GM12878 (cell line): ENCODE data around the gene TIRAP. TPM values are rescaled to one million over a fixed set of nuclear protein-coding genes. Genes with fewer than 3 reads are reported as not detected.

ENCODE experiments used
- ATF3 ChIP-seq: IDR thresholded peaks from 2 replicates; pipeline ENCODE4 v1.6.1; 2011; ENCODE audit warnings: low read depth, mild to moderate bottlenecking, low read length, moderate library complexity, borderline replicate concordance; ENCODE audit errors: extremely low read depth
- CHD1 ChIP-seq: IDR thresholded peaks from 2 replicates; pipeline ENCODE4 v1.6.1; 2012; ENCODE audit warnings: low read depth, low read length, improper control_type of control experiment
- GABPA ChIP-seq: IDR thresholded peaks from 2 replicates; pipeline ENCODE4 v1.6.1; 2014; ENCODE audit warnings: antibody characterized with exemption, low read depth, mild to moderate bottlenecking, inconsistent platforms
- MLLT1 ChIP-seq: fragments of 450-650 bp; IDR thresholded peaks from 2 replicates; pipeline ENCODE4 v1.6.1; 2016; ENCODE audit warnings: mild to moderate bottlenecking
- MXI1 ChIP-seq: fragments of 150-350 bp; IDR thresholded peaks from 2 replicates; pipeline ENCODE4 v1.6.1; 2011; ENCODE audit warnings: low read depth, mild to moderate bottlenecking, inconsistent platforms, low read length, improper control_type of control experiment
- MYB ChIP-seq: fragments of 150-350 bp; IDR thresholded peaks from 2 replicates; pipeline ENCODE4 v1.6.1; 2014; ENCODE audit warnings: mild to moderate bottlenecking, low read depth, low read length, borderline replicate concordance
- NR2C1 ChIP-seq: fragments of 450-650 bp; IDR thresholded peaks from 2 replicates; pipeline ENCODE4 v1.6.1; 2017; ENCODE audit warnings: antibody characterized with exemption, mild to moderate bottlenecking, moderate library complexity
- PAX8 ChIP-seq: fragments of 450-650 bp; IDR thresholded peaks from 2 replicates; pipeline ENCODE4 v1.6.1; 2017; ENCODE audit warnings: mild to moderate bottlenecking, moderate library complexity
- SMAD1 ChIP-seq: fragments of 450-650 bp; IDR thresholded peaks from 2 replicates; pipeline ENCODE4 v1.6.1; 2018; ENCODE audit warnings: mild to moderate bottlenecking, low read depth; ENCODE audit not compliant: partially characterized antibody
- SREBF2 ChIP-seq: IDR thresholded peaks from 2 replicates; pipeline ENCODE4 v1.6.1; 2012; ENCODE audit warnings: mild to moderate bottlenecking, low read length
- TCF12 ChIP-seq: IDR thresholded peaks from 2 replicates; pipeline ENCODE4 v1.6.1; 2011; ENCODE audit warnings: low read depth, mild to moderate bottlenecking, low read length
- ZZZ3 ChIP-seq: IDR thresholded peaks from 2 replicates; pipeline ENCODE4 v1.6.1; 2011; ENCODE audit warnings: low read depth; ENCODE audit not compliant: control insufficient read depth, insufficient read length
- polyA plus RNA-seq, 11 experiments: library from polyadenylated mRNA; depleted of rRNA in 4 of 11; unstranded in 6 of 11; stranded (reverse) in 5 of 11; fragments of >200 nt; fragmentation: Nextera tagmentation in 4 of 11; fragmentation: Illumina TruSeq in 1 of 11; extraction: Ambion mirVana in 4 of 11; extraction: Trizol in 1 of 11; gene quantifications; 1 replicate in 1 of 11; 2 replicates in 10 of 11; pipeline versions ENCODE4 v1.2.1 to v1.2.3, GENCODE V29; 2011 to 2016; ENCODE audit warnings: inconsistent platforms in 2 of 11, missing spikeins in 2 of 11, low read depth in 1 of 11
- total RNA-seq, 4 experiments: library from RNA; depleted of rRNA in 3 of 4; stranded (reverse); fragments of >200 nt in 3 of 4; fragmentation: Illumina TruSeq in 1 of 4; extraction: Trizol in 1 of 4; gene quantifications; 2 replicates each; pipeline versions ENCODE4 v1.2.1 to v1.2.3, GENCODE V29; 2013 to 2021
- TF ChIP-seq, protein P1 (sequence below): fragments of 150-350 bp; IDR thresholded peaks from 2 replicates; pipeline ENCODE4 v1.6.1; 2014; ENCODE audit warnings: mild to moderate bottlenecking, low read depth, low read length
- TF ChIP-seq, protein P2 (sequence below): fragments of 450-650 bp; IDR thresholded peaks from 2 replicates; pipeline ENCODE4 v1.6.1; 2018; ENCODE audit warnings: borderline replicate concordance, mild to moderate bottlenecking; ENCODE audit not compliant: partially characterized antibody
- TF ChIP-seq, protein P3 (sequence below), 3 experiments: IDR thresholded peaks in 2 of 3; conservative IDR thresholded peaks in 1 of 3; 2 replicates each; pipeline ENCODE4 v1.5.1; 2011; ENCODE audit warnings: low read depth in 3 of 3, low read length in 3 of 3, mild to moderate bottlenecking in 3 of 3, control low read depth in 2 of 3, moderate library complexity in 2 of 3, inconsistent platforms in 1 of 3, mixed read lengths in 1 of 3; ENCODE audit not compliant: control insufficient read depth in 2 of 3, insufficient read depth in 1 of 3; ENCODE audit errors: extremely low read depth in 1 of 3

Gene TIRAP
- total and polyA plus RNA-seq, 10 of the 15 experiments (the other 5 are each of a cell fraction or from before 2014, with no cell fraction given) = 0.76 to 9.9 (median 4.7) TPM

DNA sequence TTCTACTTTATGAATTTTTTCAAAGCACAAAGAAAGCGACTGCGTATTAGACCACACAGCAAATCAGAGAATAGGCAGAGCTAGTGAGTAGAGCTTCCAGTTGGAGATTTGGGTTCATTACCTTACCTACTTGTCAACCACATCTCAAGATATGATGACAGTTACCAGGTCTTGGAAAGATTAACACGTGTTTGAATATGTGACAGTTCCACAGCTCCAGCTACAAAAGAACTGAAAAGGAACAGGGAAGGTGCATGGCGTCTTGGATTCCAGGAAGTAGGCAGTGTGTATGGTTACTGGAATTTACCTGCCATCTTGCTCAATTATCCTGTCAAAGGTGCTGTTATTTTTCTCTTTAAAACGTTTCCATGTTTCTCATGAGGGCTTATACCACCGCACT lies 5.3 kb downstream of the TIRAP start (continued):
- TF ChIP-seq, protein P1, sequence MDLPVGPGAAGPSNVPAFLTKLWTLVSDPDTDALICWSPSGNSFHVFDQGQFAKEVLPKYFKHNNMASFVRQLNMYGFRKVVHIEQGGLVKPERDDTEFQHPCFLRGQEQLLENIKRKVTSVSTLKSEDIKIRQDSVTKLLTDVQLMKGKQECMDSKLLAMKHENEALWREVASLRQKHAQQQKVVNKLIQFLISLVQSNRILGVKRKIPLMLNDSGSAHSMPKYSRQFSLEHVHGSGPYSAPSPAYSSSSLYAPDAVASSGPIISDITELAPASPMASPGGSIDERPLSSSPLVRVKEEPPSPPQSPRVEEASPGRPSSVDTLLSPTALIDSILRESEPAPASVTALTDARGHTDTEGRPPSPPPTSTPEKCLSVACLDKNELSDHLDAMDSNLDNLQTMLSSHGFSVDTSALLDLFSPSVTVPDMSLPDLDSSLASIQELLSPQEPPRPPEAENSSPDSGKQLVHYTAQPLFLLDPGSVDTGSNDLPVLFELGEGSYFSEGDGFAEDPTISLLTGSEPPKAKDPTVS = no peak
- TF ChIP-seq MYB (no peak), TCF12 (no peak), PAX8 (no peak), GABPA (no peak), MLLT1 (no peak), ZZZ3 (no peak), SREBF2 (no peak), SMAD1 (no peak), CHD1 (no peak), MXI1 (no peak), NR2C1 (no peak), ATF3 (no peak)
- TF ChIP-seq, protein P2, sequence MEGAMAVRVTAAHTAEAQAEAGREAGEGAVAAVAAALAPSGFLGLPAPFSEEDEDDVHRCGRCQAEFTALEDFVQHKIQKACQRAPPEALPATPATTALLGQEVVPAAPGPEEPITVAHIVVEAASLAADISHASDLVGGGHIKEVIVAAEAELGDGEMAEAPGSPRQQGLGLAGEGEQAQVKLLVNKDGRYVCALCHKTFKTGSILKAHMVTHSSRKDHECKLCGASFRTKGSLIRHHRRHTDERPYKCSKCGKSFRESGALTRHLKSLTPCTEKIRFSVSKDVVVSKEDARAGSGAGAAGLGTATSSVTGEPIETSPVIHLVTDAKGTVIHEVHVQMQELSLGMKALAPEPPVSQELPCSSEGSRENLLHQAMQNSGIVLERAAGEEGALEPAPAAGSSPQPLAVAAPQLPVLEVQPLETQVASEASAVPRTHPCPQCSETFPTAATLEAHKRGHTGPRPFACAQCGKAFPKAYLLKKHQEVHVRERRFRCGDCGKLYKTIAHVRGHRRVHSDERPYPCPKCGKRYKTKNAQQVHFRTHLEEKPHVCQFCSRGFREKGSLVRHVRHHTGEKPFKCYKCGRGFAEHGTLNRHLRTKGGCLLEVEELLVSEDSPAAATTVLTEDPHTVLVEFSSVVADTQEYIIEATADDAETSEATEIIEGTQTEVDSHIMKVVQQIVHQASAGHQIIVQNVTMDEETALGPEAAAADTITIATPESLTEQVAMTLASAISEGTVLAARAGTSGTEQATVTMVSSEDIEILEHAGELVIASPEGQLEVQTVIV = no peak
- TF ChIP-seq, protein P3, sequence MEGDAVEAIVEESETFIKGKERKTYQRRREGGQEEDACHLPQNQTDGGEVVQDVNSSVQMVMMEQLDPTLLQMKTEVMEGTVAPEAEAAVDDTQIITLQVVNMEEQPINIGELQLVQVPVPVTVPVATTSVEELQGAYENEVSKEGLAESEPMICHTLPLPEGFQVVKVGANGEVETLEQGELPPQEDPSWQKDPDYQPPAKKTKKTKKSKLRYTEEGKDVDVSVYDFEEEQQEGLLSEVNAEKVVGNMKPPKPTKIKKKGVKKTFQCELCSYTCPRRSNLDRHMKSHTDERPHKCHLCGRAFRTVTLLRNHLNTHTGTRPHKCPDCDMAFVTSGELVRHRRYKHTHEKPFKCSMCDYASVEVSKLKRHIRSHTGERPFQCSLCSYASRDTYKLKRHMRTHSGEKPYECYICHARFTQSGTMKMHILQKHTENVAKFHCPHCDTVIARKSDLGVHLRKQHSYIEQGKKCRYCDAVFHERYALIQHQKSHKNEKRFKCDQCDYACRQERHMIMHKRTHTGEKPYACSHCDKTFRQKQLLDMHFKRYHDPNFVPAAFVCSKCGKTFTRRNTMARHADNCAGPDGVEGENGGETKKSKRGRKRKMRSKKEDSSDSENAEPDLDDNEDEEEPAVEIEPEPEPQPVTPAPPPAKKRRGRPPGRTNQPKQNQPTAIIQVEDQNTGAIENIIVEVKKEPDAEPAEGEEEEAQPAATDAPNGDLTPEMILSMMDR (IDR thresholded peaks at IDR 0.05 in 2 of 3, conservative IDR thresholded peaks at IDR 0.05 in 1 of 3; ENCODE audit: control insufficient read depth in 2 of 3, extremely low read depth in 1 of 3, insufficient read depth in 1 of 3, low read depth in 3 of 3, low read length in 3 of 3) = no peak
